ENCODE data around the gene DCDC2.
A peak's percentile ranks its signal among the peaks of the same experiment; 100 is the strongest.
"Not testable (repeated sequence)": the region's sequence is repeated elsewhere in the genome, so short reads cannot be mapped to it uniquely, and the experiment has no call there.

The DCDC2 gene

GRCh38 chr6:24306038-24306437 lies 51.8 kb downstream of the DCDC2 start:
- Mint-ChIP-seq H3K9me3 (no peaks in the 10 kb centered on the region), H3K4me1 (no peaks in the 10 kb centered on the region), H3K27me3 (peaks cover 37% of the 10 kb centered on the region), H3K36me3 (ENCODE audit: insufficient read depth) (no peaks in the 10 kb centered on the region), H3K27ac (ENCODE audit: low read depth) (no peak overlapping the region), H3K4me3 (no peak overlapping the region)
- DNase-seq (ENCODE audit: low spot score in 2 of 2) (no peak), ATAC-seq (replicated peaks; ENCODE audit: extremely low read depth, poor library complexity, severe bottlenecking) (no peak)

- Mint-ChIP-seq H3K36me3 (ENCODE audit: insufficient read depth) (peaks cover 2% of the 10 kb centered on the region), H3K27ac (ENCODE audit: low read depth) (no peak overlapping the region), H3K4me1 (no peaks in the 10 kb centered on the region), H3K4me3 (no peak overlapping the region), H3K9me3 (peaks cover 5% of the 10 kb centered on the region), H3K27me3 (peaks cover 45% of the 10 kb centered on the region)
- no peak for DNase-seq (ENCODE audit: low spot score in 2 of 2)
- no peak for ATAC-seq (replicated peaks; ENCODE audit: extremely low read depth, poor library complexity, severe bottlenecking)
Measured at GRCh38 chr6:24296944-24297343, 60.9 kb downstream of the DCDC2 start.

DNA sequence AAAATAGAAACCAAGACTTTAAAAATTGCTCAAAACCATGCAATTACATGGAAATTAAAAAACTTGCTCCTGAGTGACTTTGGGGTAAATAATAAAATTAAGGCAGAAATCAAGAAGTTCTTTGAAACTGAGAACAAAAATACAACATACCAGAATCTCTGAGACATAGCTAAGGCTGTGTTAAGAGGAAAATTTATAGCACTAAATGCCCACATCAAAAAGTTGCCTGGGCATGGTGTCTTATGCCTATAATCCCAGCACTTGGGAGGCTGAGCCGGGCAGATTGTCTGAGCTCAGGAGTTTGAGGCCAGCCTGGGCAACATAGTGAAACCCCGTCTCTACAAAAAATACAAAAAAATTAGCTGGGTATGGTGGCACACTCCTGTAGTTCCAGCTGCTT lies 64.0 kb downstream of the DCDC2 start:
- not testable (repeated sequence) for H3K27ac Mint-ChIP-seq (ENCODE audit: low read depth); H3K4me3 Mint-ChIP-seq; H3K4me1 Mint-ChIP-seq; DNase-seq (ENCODE audit: low spot score in 2 of 2); H3K36me3 Mint-ChIP-seq (ENCODE audit: insufficient read depth); H3K9me3 Mint-ChIP-seq; ATAC-seq (replicated peaks; ENCODE audit: extremely low read depth, poor library complexity, severe bottlenecking)
- peaks cover 45% of the 10 kb centered on the region for H3K27me3 Mint-ChIP-seq

GRCh38 chr6:24287239-24287638 lies 70.6 kb downstream of the DCDC2 start:
- Mint-ChIP-seq H3K4me3 (no peak overlapping the region), H3K36me3 (ENCODE audit: insufficient read depth) (no peaks in the 10 kb centered on the region), H3K9me3 (no peaks in the 10 kb centered on the region), H3K27me3 (no peaks in the 10 kb centered on the region), H3K27ac (ENCODE audit: low read depth) (no peak overlapping the region), H3K4me1 (no peaks in the 10 kb centered on the region)
- ATAC-seq (replicated peaks; ENCODE audit: extremely low read depth, poor library complexity, severe bottlenecking) (no peak), DNase-seq (ENCODE audit: low spot score in 2 of 2) (no peak)

GRCh38 chr6:24284006-24284405 lies 73.9 kb downstream of the DCDC2 start:
- Mint-ChIP-seq H3K27ac (ENCODE audit: low read depth) (no peak overlapping the region), H3K9me3 (no peaks in the 10 kb centered on the region), H3K27me3 (peaks cover 10% of the 10 kb centered on the region), H3K36me3 (ENCODE audit: insufficient read depth) (no peaks in the 10 kb centered on the region), H3K4me3 (no peak overlapping the region), H3K4me1 (no peaks in the 10 kb centered on the region)
- ATAC-seq (replicated peaks; ENCODE audit: extremely low read depth, poor library complexity, severe bottlenecking): no peak
- DNase-seq (ENCODE audit: low spot score in 2 of 2): no peak

GRCh38 chr6:24283043-24283985 lies 74.5 kb downstream of the DCDC2 start:
- H3K36me3 Mint-ChIP-seq (ENCODE audit: insufficient read depth): no peaks in the 10 kb centered on the region
- H3K9me3 Mint-ChIP-seq: no peaks in the 10 kb centered on the region
- no peak for DNase-seq (ENCODE audit: low spot score in 2 of 2)
- H3K27me3 Mint-ChIP-seq: peaks cover 12% of the 10 kb centered on the region
- no peak overlapping the region for H3K4me3 Mint-ChIP-seq
- no peaks in the 10 kb centered on the region for H3K4me1 Mint-ChIP-seq
- peak; percentile 62 for ATAC-seq (replicated peaks; ENCODE audit: extremely low read depth, poor library complexity, severe bottlenecking)
- H3K27ac Mint-ChIP-seq (ENCODE audit: low read depth): no peak overlapping the region

GRCh38 chr6:24274441-24275083 lies 83.3 kb downstream of the DCDC2 start:
- H3K27ac Mint-ChIP-seq (ENCODE audit: low read depth): no peak overlapping the region
- H3K27me3 Mint-ChIP-seq: peaks cover 22% of the 10 kb centered on the region
- H3K9me3 Mint-ChIP-seq: no peaks in the 10 kb centered on the region
- DNase-seq (ENCODE audit: low spot score in 2 of 2) (no peak), ATAC-seq (replicated peaks; ENCODE audit: extremely low read depth, poor library complexity, severe bottlenecking) (no peak)
- H3K4me3 Mint-ChIP-seq: no peak overlapping the region
- no peaks in the 10 kb centered on the region for H3K36me3 Mint-ChIP-seq (ENCODE audit: insufficient read depth)
- H3K4me1 Mint-ChIP-seq: no peaks in the 10 kb centered on the region

- H3K4me3 Mint-ChIP-seq: no peak overlapping the region
- H3K27me3 Mint-ChIP-seq: peaks cover 20% of the 10 kb centered on the region
- no peaks in the 10 kb centered on the region for H3K9me3 Mint-ChIP-seq
- DNase-seq (ENCODE audit: low spot score in 2 of 2) (no peak), ATAC-seq (replicated peaks; ENCODE audit: extremely low read depth, poor library complexity, severe bottlenecking) (no peak)
- H3K36me3 Mint-ChIP-seq (ENCODE audit: insufficient read depth): no peaks in the 10 kb centered on the region
- no peaks in the 10 kb centered on the region for H3K4me1 Mint-ChIP-seq
- no peak overlapping the region for H3K27ac Mint-ChIP-seq (ENCODE audit: low read depth)
Measured at GRCh38 chr6:24273096-24273870, 84.6 kb downstream of the DCDC2 start.

- Mint-ChIP-seq H3K4me3 (no peak overlapping the region), H3K9me3 (no peaks in the 10 kb centered on the region), H3K4me1 (no peaks in the 10 kb centered on the region), H3K27ac (ENCODE audit: low read depth) (no peak overlapping the region), H3K36me3 (ENCODE audit: insufficient read depth) (no peaks in the 10 kb centered on the region), H3K27me3 (peaks cover 12% of the 10 kb centered on the region)
- ATAC-seq (replicated peaks; ENCODE audit: extremely low read depth, poor library complexity, severe bottlenecking) (no peak), DNase-seq (ENCODE audit: low spot score in 2 of 2) (no peak)
Measured at GRCh38 chr6:24272553-24272952, 85.3 kb downstream of the DCDC2 start.

DNA sequence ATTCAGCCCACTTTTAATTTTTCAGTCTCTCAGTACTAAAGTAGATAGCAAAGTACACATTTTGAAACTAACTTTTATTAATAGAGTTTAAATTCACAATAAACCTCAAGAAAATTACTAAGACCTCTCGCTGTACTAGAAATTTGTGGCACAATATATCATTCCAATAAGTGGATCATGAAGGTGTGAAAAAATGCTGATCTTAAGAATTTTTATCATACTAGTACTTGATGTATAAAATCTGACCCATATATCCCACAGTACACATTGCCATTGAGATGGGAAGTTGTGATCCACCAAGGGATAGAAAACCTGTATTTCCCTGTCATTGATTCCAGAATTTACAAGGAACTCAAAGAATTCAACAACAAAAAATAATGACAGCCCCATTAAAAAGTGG lies 85.7 kb downstream of the DCDC2 start:
- ATAC-seq (replicated peaks; ENCODE audit: extremely low read depth, poor library complexity, severe bottlenecking): no peak
- Mint-ChIP-seq H3K36me3 (ENCODE audit: insufficient read depth) (no peaks in the 10 kb centered on the region), H3K27me3 (peaks cover 12% of the 10 kb centered on the region), H3K4me3 (no peak overlapping the region), H3K4me1 (no peaks in the 10 kb centered on the region), H3K9me3 (no peaks in the 10 kb centered on the region), H3K27ac (ENCODE audit: low read depth) (no peak overlapping the region)
- no peak for DNase-seq (ENCODE audit: low spot score in 2 of 2)

GRCh38 chr6:24270011-24270410 lies 87.8 kb downstream of the DCDC2 start:
- Mint-ChIP-seq H3K36me3 (ENCODE audit: insufficient read depth) (no peaks in the 10 kb centered on the region), H3K4me3 (no peak overlapping the region), H3K27me3 (peaks cover 25% of the 10 kb centered on the region), H3K27ac (ENCODE audit: low read depth) (no peak overlapping the region), H3K4me1 (no peaks in the 10 kb centered on the region), H3K9me3 (no peaks in the 10 kb centered on the region)
- no peak for DNase-seq (ENCODE audit: low spot score in 2 of 2)
- ATAC-seq (replicated peaks; ENCODE audit: extremely low read depth, poor library complexity, severe bottlenecking): no peak

GRCh38 chr6:24258214-24258613 lies 99.6 kb downstream of the DCDC2 start:
- H3K4me3 Mint-ChIP-seq; H3K4me1 Mint-ChIP-seq; DNase-seq (ENCODE audit: low spot score in 2 of 2); H3K36me3 Mint-ChIP-seq (ENCODE audit: insufficient read depth); H3K9me3 Mint-ChIP-seq; ATAC-seq (replicated peaks; ENCODE audit: extremely low read depth, poor library complexity, severe bottlenecking); H3K27ac Mint-ChIP-seq (ENCODE audit: low read depth): not testable (repeated sequence)
- H3K27me3 Mint-ChIP-seq: peaks cover 71% of the 10 kb centered on the region
